ENCODE data around the gene HES3.

DNA sequence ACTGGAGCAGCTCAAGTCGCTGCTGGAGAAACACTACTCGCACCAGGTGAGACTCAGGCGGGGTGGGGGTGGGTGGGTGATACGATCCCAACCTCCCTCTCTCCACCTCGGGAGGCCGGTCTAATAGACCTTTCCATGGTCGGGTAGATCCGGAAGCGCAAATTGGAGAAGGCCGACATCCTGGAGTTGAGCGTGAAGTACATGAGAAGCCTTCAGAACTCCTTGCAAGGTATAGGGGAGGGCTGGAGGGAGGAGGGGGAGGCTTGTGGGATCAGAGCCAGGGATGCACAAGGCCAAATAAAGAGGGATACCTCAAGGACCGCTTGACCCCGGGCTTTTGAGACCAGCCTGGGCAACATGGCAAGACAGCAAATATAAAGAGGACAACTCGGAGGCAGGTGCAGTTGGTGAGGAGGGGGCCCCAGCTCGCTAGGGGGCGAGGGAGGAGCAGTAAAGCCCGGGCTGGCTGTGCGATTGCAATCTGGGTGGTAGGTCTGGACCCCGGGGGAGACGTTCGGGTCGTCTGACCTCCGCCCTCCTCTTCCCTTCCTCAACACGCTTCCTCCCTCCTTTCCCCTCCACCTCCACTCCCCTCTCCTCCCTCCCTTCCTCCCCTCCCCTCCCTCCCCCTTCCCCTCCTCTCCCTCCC is 546 bp downstream of the HES3 start:
- TF ChIP-seq POLR2A (IDR thresholded peaks at IDR 0.05; ENCODE audit: low read depth), result no peak
- TF ChIP-seq, protein P1, sequence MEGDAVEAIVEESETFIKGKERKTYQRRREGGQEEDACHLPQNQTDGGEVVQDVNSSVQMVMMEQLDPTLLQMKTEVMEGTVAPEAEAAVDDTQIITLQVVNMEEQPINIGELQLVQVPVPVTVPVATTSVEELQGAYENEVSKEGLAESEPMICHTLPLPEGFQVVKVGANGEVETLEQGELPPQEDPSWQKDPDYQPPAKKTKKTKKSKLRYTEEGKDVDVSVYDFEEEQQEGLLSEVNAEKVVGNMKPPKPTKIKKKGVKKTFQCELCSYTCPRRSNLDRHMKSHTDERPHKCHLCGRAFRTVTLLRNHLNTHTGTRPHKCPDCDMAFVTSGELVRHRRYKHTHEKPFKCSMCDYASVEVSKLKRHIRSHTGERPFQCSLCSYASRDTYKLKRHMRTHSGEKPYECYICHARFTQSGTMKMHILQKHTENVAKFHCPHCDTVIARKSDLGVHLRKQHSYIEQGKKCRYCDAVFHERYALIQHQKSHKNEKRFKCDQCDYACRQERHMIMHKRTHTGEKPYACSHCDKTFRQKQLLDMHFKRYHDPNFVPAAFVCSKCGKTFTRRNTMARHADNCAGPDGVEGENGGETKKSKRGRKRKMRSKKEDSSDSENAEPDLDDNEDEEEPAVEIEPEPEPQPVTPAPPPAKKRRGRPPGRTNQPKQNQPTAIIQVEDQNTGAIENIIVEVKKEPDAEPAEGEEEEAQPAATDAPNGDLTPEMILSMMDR (IDR thresholded peaks at IDR 0.05), result no peak
